Measurements from ENCODE around the gene ITIH1. TPM values are rescaled to one million over a fixed set of nuclear protein-coding genes. Genes with fewer than 3 reads are reported as not detected.

The ITIH1 gene, protein sequence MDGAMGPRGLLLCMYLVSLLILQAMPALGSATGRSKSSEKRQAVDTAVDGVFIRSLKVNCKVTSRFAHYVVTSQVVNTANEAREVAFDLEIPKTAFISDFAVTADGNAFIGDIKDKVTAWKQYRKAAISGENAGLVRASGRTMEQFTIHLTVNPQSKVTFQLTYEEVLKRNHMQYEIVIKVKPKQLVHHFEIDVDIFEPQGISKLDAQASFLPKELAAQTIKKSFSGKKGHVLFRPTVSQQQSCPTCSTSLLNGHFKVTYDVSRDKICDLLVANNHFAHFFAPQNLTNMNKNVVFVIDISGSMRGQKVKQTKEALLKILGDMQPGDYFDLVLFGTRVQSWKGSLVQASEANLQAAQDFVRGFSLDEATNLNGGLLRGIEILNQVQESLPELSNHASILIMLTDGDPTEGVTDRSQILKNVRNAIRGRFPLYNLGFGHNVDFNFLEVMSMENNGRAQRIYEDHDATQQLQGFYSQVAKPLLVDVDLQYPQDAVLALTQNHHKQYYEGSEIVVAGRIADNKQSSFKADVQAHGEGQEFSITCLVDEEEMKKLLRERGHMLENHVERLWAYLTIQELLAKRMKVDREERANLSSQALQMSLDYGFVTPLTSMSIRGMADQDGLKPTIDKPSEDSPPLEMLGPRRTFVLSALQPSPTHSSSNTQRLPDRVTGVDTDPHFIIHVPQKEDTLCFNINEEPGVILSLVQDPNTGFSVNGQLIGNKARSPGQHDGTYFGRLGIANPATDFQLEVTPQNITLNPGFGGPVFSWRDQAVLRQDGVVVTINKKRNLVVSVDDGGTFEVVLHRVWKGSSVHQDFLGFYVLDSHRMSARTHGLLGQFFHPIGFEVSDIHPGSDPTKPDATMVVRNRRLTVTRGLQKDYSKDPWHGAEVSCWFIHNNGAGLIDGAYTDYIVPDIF
- not detected in 2 replicates for total RNA-seq

DNA sequence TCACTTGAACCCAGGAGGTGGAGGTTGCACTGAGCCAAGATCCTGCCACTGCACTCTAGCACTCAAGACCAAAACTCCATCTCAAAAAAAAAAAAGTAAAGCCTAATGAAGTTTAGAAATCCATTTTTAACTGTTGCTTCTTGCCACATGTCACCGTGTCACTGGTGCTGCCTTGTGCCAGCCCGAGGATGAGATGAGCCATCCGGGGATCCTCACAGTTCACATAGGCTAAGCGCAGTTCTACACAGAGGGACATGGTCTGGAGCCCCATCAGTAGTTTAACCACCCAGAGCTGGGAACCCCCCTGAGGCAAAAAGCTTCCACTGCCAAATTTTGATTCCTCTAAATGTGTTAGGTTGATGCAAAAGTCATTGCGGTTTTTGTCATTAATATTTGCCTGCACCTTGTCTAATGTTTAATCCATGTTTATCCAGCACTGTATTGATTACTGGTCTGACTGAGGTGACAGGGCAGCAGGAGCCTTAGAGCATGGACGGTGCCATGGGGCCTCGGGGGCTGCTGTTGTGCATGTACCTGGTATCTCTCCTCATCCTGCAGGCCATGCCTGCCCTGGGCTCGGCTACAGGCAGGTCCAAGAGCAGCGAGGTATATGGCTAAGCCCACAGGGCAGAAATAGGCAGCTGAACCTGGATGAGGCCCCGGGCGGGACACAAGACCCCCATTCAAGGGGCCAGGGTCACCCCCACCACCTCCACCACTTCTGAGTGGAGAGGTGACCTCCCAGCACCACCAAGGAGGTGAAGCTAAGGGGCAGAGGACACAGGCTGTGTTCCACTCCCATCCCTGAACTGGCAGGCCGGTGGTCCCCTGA lies at the start of gene ITIH1:
Gene ITIH1, plus strand, starts transcription at position 473 of the 832 bp plus-strand sequence. Its CDS starts 17 bp downstream, at position 490.

DNA sequence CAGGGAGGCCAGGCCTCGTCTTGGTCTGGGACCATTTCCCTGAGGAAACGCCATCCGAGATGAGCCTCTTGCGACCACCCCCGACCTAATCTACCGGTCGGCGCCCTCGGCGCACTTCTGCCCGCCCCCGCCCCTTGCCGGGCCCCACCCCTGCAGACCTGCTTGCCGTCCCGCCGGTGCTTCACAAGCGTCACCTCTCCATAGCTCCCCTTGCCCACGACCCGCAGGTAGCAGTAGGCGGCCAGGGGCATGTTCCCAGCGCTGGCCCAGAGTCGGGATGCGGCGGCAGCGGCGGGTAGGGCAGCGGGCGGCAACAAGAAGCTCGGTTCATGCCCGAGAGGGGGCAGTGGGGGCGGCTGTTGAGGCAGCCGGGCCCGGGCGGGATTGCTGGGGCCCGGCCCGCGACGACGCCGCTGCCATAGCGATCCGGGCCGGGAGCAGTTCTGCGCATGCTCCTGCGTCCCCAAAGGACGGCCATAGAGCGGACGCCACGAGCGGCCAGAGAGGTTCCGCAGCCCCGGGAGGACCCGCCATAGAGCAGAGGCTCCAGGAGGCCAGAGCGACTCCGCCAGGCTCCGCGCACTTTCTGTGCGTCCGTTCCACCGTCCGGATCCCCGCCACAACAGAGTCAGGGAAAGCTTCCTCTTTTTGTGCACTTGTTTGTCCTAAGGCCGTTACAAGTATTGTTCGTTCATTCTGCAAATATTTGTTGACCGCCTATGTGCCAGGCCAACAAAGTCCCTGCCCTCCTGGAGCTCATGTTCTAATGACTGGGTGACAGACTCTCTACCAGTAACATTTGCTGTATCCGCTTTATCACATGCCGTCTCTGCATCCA lies 6.7 kb upstream of the ITIH1 start, which contains the start of gene NEK4:
Gene NEK4, minus strand, starts transcription at position 445 of the 838 bp plus-strand sequence. Its CDS starts 194 bp downstream, at position 251.

DNA sequence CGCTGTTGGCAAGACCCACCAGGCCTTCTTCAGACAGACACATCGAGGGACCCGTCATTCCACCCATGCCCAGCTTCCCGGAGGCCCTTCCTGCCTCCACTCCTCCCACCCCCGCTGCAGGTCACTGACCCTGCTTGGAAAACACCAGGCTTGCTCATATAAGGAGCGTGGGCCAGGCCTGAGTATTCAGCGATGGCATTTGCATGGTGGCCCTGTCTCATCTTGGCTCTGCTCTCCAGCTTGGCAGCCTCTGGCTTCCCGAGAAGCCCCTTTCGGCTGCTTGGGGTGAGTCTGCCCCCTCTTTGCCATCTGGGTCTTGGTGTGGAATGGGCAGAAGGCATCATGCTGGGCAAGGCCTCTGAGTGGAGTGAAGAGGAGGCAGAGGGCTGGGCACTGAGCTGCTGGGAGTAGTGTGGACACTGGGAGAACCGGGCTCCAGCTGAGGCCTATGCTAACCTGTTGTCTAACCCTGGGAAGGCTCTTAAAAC lies 17.3 kb downstream of the ITIH1 start, which contains the start of gene ITIH3:
Gene ITIH3, plus strand, starts transcription at position 185 of the 488 bp plus-strand sequence. Its CDS starts 8 bp downstream, at position 193.

DNA sequence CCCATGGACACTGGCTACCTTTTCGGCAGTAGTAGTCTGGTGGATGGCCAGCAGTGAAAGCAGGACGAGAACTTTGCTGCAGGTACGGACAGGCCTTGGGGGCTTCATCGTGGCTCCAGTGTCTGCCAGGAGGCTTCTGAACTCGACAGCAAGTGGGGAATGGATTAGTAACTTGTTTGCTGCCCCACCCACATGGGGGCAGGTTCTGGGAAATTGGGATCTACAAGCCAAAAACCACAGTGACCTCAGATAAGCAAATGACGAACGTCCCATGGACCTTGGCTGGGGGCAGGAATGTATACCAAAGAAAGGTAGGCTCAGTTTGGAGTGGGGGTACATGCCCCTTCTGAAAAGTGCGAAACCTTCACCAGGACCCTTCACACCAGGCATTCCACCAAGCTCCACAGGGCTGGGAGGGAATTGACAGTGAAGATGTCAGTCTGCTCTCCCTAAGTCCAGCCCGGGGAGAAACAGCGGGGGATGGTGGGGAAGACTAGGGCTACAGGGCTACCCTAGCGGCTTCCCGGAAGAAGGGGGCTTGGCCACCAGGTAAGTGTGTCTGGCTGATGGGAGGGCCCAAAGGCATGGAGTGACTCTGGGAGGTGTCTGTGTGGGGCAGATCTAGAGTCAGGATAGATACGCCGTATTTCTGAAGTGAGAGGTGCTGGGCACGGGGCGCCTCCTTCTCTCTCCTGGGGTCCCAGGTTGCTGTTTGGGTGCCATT lies 53.3 kb downstream of the ITIH1 start, which contains the start of gene ITIH4:
Gene ITIH4, minus strand, starts transcription at position 138 of the 724 bp plus-strand sequence. Its CDS starts 30 bp downstream, at position 108.

DNA sequence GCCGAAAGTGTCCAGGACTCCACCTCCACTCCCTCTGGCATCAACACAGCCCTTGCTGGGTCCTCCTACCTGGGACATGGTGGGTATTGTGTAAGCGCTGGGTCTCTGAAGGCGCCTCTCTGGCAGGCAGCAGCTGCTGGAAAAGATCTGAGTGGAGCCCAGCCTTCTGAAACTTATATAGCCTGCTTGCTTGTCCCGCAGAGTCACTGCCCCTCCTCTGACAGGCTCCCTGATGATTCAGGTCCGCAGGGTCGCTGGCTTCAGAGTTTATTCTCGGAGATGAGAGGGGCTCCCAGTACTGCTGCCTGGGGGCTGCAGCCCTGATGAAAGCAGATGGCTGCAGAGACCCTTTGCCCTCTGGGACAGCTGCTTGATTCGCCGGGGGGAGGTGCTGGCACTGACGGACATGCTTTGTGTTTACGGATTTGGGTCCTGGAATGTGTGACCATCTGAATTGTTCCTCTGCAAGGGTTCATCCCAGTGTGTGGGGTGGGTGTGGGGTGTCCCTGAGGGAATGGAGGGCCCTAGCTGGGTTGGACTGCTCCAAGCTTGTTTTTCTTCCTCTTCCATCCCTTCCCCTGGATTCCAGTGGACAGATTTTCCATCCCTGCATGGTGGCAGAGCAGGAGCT lies 57.6 kb downstream of the ITIH1 start, which contains the start of gene MUSTN1:
Gene MUSTN1, minus strand, starts transcription at position 149 of the 631 bp plus-strand sequence. Its CDS starts 71 bp downstream, at position 78.

Other genes starting within 250 kb of the ITIH1 start
- 44.6 and 64.3 TPM in 2 replicates for gene NT5DC2, start 243.7 kb upstream of the ITIH1 start, total RNA-seq
- 0.59 and 9.9 TPM in 2 replicates for gene UQCC5, start 241.0 kb upstream of the ITIH1 start, total RNA-seq
- gene PBRM1, start 91.7 kb upstream of the ITIH1 start, total RNA-seq, result 48.8 and 49.8 TPM in 2 replicates
- gene GNL3, start 91.6 kb upstream of the ITIH1 start, total RNA-seq, result 100 and 102 TPM in 2 replicates
- gene GLT8D1, start 71.8 kb upstream of the ITIH1 start, total RNA-seq, result 49.4 and 60.7 TPM in 2 replicates
- gene SPCS1, start 71.5 kb upstream of the ITIH1 start, total RNA-seq, result 189 TPM in 2 replicates
- 12.1 and 15.1 TPM in 2 replicates for gene NEK4, start 6.7 kb upstream of the ITIH1 start, total RNA-seq
- not detected in 2 replicates for gene ITIH3, start 17.2 kb downstream of the ITIH1 start, total RNA-seq
- 0.15 TPM in 1 of 2 replicates, not detected in the other for gene ITIH4, start 53.1 kb downstream of the ITIH1 start, total RNA-seq
- not detected in 2 replicates for gene MUSTN1, start 57.4 kb downstream of the ITIH1 start, total RNA-seq
- 17.0 and 17.3 TPM in 2 replicates for gene STIMATE, start 119.9 kb downstream of the ITIH1 start, total RNA-seq

Data from mammary microvascular endothelial cell (primary cell).